HG03460 (cell line): ENCODE measurements around the gene CTTN.
"Not testable (repeated sequence)": the region's sequence is repeated elsewhere in the genome, so short reads cannot be mapped to it uniquely, and the experiment has no call there.

Experiments
- ATAC-seq: cut with Tn5 transposase; IDR thresholded peaks from one replicate; pipeline ENCODE4 v1.9.1; 2021; ENCODE audit not compliant: unreplicated experiment

The CTTN gene

GRCh38 chr11:70381350-70381749 is 17.0 kb upstream of the CTTN start:
- ATAC-seq, result no peak

DNA sequence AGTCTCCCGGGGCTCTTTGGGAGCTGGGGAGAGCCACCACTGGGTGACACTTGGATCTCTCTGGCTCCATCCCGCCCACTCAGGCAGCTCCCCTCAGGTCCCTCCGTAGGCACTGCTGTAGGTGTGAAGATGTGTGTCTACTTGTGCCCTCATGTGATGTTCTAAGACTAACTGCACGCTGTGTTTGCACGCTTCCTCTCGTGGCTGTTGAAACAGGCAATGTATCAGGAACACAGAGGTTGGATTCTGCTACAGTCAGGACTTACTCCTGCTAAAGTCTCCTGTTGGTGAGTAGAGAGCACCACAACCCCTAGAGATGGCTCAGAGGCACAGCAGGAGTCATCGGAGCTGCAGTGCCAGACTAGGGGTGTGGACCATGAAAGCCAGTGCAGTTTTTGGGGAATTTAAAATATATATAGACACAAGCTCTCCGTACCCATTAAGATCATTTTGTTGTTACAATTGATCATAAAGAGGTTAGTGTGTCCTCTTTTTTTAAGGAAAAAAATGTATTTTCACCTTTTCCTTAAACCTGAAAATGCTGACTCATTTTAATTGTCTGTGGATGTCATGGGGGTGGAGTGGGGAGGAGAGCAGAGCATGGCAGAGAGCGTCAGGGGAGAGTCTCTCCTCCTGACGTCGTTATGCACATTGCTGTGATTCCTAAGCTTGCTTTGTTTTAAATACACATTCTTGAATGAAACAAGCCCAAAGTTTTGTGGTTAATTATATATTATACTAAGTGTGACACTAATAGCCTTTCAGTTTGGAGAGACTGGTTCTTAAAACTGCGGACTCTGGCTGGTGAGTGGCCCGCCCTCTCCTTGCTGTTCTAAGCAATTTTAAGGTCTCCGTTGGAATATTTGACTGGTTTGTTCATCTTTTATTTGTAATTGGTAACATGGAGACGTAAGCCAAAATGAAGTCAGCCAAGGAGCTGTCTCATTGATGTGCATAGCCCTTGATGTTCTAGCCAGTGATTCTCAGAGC is 16.2 kb upstream of the CTTN start:
- ATAC-seq, result no peak

GRCh38 chr11:70383664-70384565 is 14.4 kb upstream of the CTTN start:
- ATAC-seq, result no peak

DNA sequence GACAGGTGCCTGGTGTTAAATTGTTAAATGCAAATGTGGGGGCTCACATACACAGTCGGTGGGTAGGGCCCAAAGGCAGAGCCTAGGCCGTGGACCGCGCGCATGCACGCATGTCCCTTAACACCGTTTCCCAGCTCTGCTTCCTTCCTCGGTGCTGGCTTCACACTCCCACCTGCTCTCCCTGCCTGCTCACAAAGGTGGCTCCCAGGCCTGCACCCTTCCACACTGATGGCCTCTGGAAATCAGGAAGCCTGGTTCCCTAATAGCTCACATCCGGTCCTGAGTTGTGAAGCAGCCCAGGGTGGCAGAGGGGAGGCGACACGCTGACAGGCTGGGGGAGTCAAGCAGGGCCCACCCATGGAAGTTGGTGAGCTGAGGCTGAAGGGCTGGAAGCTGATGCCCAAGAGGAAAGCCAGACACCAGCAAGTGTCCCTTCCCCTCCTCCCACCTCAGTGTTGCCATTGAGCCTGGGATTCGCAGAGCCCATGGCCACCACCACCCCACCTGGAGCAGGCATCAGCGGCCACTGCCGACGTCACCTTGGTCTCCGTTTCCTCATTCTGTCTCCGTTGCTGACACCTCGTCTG is 13.7 kb upstream of the CTTN start:
- no peak for ATAC-seq

DNA sequence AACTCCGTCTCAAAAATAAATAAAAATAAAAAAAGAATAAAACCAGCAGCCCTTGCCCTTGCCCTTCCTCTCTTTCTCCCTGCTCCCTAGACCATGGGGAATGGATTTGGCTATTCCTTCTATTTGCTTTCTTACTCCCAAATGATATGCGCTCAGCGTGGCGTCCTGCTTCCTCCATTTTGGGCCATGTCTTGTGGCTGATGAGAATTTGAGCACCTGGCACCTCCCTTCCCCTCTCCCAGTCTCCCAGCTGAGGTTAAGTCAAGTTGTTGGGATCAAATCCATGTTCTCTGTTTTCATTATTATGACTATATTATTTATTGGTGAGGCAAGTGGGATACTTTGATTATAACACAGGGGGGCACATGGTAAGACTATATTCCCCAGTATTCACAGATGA is 10.8 kb upstream of the CTTN start:
- no peak for ATAC-seq

- no peak for ATAC-seq
Measured at GRCh38 chr11:70389201-70389600, 9.1 kb upstream of the CTTN start.

DNA sequence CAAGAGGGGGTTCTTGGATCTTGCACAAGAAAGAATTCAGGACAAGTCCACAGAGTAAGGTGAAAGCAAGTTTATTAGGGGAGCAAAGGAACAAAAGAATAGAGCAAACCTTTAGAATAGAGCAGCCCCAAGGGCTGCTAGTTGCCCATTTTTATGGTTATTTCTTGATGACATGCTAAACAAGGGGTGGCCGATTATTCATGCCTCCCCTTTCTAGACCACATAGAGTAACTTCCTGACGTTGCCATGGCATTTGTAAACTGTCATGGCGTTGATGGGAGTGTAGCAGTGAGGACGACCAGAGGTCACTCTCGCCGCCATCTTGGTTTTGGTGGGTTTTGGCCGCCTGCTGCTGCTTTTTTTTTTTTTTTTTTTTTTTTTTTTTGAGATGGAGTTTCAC is 7.4 kb upstream of the CTTN start:
- ATAC-seq, result not testable (repeated sequence)

DNA sequence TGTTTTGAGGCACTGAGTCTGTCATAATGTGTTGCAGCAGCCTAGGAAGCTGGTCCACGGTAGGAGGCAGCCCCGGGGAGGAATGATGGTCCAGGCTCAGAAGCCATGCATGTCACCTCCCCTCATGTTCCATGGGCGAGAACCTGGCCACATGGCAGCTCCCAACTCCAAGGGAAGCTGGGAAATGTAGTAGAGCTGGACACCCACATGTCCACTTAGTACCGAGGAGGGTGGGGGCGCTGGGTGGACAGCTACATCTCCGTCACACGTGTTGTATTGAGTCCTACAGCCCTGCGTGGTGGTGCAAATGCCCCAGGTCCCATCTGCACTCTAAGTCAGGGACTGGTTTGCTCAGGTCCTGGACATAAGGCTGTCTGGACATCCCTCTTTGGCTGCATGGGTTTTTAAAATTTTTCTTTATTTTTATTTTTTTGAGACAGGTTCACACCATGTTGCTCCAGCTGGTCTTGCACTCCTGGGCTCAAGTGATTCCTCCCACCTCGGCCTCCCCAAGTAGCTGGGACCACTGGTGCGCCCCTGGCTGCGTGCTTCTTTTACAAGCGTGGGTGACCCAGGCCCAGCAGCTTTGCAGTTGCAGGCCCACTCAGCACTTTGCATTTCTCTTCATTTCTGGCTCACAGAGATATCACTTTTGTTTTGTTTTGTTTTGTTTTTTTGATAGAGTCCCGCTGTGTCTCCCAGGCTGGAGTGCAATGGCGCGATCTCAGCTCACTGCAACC is 3.9 kb upstream of the CTTN start:
- no peak for ATAC-seq

- ATAC-seq, result peak; percentile 7
Measured at GRCh38 chr11:70397336-70397982, 870 bp upstream of the CTTN start.

- no peak for ATAC-seq
Measured at GRCh38 chr11:70398834-70399680, 728 bp downstream of the CTTN start.

DNA sequence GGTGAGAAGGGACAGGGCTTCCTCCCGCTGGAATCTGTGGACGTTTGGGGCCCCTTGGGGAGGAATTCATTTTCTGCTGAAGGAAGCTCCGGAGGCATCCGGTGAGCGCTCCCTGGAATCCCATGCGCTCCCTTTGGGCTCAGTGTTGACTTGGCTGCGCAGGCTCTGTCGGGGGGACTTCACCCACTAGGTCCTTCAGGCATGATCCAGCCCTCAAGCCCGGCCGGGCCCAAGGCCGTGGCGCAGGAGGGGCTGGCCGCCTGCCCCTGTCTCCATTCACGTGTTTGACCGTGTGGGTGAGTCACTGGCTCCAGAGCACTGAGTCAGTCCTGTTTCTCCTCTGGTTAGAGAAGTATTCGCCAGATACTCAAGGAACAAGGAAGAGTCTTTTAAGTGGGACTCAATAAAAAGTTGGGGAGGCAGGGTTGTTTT is 1.4 kb downstream of the CTTN start:
- ATAC-seq, result no peak

- ATAC-seq, result no peak
Measured at GRCh38 chr11:70400643-70401042, 2.3 kb downstream of the CTTN start.

DNA sequence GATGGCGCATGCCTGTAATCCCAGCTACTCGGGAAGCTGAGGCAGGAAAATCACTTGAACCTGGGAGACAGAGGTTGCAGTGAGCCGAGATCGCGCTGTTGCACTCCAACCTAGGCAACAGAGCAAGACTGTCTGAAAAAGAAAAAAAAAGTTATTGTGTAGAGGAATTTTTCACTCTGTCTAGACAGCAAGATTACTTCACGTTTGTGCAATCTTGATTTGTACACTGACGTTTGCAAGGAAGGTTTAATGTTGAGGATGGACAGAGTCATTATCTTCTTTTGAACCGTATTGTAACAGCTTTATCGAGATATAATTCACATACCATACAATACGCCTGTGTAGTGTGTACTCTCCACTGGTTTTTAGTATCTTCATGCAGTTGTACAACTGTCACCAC is 3.7 kb downstream of the CTTN start:
- ATAC-seq, result no peak

- no peak for ATAC-seq
Measured at GRCh38 chr11:70402685-70403084, 4.4 kb downstream of the CTTN start.

DNA sequence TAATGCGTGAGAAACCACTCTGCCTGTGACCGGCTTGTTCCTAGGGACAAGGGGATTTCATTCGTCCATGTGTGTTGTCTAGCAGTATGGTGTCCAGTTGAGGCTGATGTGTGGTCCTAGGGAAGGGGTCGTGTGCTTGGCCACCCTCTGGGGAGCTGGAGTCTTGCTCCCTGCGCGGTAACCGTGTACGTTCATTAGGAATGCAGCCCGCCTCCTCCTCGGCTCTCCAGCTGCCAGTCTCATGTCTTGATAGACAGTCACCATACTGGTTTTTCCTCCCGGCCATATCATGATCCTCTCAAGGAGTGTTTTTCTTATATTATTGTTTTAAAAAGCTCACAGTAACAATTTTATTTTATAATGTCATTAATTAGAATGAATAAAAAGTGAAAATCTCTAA is 5.9 kb downstream of the CTTN start:
- no peak for ATAC-seq

DNA sequence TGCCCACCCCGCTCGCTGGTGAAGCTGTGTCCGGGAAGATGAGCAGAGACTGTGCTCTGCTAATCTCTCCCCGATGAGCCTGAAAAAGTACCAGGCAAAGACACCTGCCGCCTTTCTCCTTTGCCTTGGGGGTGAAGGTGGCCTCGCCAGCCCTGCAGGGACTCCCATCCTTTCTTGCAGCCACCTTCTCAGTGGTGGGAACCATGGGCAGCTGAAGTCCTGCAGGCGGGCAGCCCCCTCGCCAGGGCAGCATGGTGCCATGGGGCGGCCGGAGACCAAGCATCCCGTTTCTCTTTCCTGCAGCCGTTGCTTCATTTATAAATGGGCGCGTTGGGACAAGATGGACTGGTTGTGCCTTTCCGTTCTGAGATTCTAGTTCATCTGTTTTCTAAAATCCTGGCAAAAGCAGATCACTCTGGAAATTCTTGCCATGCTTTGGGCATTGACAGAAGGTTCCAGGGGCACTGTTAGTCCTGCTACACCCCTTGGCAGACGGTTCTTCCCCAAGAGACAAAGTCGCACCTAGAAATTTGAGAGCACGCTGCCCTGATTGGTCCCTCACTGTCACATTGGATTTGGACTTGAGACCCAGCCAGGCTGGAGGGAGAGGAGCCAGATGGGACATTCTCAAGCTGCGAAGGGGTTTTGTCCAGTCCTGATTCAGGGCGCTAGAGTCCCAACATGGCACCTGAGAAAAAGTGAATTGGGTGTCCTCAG is 7.5 kb downstream of the CTTN start:
- ATAC-seq, result no peak

- ATAC-seq, result no peak
Measured at GRCh38 chr11:70407121-70407520, 8.8 kb downstream of the CTTN start.

DNA sequence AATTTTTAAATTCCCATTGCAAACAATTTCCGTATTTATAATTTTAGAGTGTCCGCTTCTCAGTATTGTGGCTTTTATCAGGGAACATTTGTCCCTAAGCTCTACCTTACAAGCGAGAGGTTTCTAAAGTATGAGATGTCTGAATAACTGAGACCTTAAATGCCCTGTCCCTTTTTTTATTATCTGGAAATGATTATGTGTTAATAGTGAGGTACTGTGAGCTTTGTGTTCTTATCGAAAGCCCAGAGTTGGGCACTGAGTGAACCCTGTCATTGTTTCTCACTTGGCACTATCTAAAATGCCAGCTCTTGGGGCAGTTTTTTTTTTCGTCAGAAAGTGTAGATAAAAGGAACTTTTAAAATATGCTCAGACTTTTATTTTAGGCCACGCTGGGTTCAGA is 9.5 kb downstream of the CTTN start:
- ATAC-seq, result no peak

GRCh38 chr11:70408326-70408725 is 10.0 kb downstream of the CTTN start:
- not testable (repeated sequence) for ATAC-seq
